Upper lobe of left lung (tissue), 6 donors: ENCODE data around the gene ARHGEF6. TPM values are rescaled to one million over a fixed set of nuclear protein-coding genes. Genes with fewer than 3 reads are reported as not detected.
"Not testable (repeated sequence)": the region's sequence is repeated elsewhere in the genome, so short reads cannot be mapped to it uniquely, and the experiment has no call there.

Experiments used
- ATAC-seq, 2 donors: fragments of 200-7000 bp; cut with Tn5 transposase; one replicate each; pipeline ENCODE4 v1.9.1; 2022; ENCODE audit warnings: mild to moderate bottlenecking in 2 of 2, moderate library complexity in 2 of 2; ENCODE audit not compliant: low FRiP score in 2 of 2
- DNase-seq, 2 donors: peaks; one replicate each; pipeline ENCODE4 v3.0.0-alpha.2; 2019 to 2020
- H3K27ac ChIP-seq, 4 donors: fragments of 200-600 bp; sonication (generic); one replicate each; pipeline ENCODE4 v1.5.1; 2016 to 2019
- H3K27me3 ChIP-seq, 4 donors: fragments of 200-600 bp; sonication (generic); one replicate each; pipeline ENCODE4 v1.5.1; 2017 to 2019
- H3K36me3 ChIP-seq, 4 donors: fragments of 200-600 bp; sonication (generic); one replicate each; pipeline ENCODE4 v1.5.1; 2016 to 2019
- H3K4me1 ChIP-seq, 4 donors: fragments of 200-600 bp; sonication (generic); one replicate each; pipeline ENCODE4 v1.5.1; 2018 to 2019
- H3K4me3 ChIP-seq, 4 donors: fragments of 200-600 bp; sonication (generic); one replicate each; pipeline ENCODE4 v1.5.1; 2017 to 2019; ENCODE audit warnings: mild to moderate bottlenecking in 2 of 4, moderate library complexity in 1 of 4
- H3K9me3 ChIP-seq, 4 donors: fragments of 200-600 bp; sonication (generic); one replicate each; pipeline ENCODE4 v1.5.1; 2018 to 2019
- CTCF ChIP-seq, 6 experiments: fragments of 450-650 bp in 4 of 6; fragments of 200-600 bp in 2 of 6; sonication (generic) in 2 of 6; IDR thresholded peaks; one replicate each; pipeline ENCODE4 v1.5.1; 2016 to 2019; ENCODE audit warnings: antibody characterized with exemption in 6 of 6
- EP300 ChIP-seq, 4 donors: sonication (generic); formaldehyde crosslinking; IDR thresholded peaks; one replicate each; pipeline ENCODE4 v1.5.1; 2017; ENCODE audit warnings: antibody characterized with exemption in 4 of 4, control low read depth in 2 of 4
- POLR2A ChIP-seq, 4 donors: fragments of 450-650 bp; IDR thresholded peaks; one replicate each; pipeline ENCODE4 v1.5.1; 2016 to 2017; ENCODE audit warnings: antibody characterized with exemption in 4 of 4, mild to moderate bottlenecking in 2 of 4
- POLR2AphosphoS5 ChIP-seq, 2 donors: sonication (generic); formaldehyde crosslinking; IDR thresholded peaks; one replicate each; pipeline ENCODE4 v1.5.1; 2017; ENCODE audit warnings: antibody characterized with exemption in 2 of 2
- WGBS, 2 donors: methylation state at CpG; one replicate each; pipeline ENCODE4 v1.1.5; 2017 to 2018; 5-methylcytosine and 5-hydroxymethylcytosine counted together
- total RNA-seq, 6 donors: library from RNA; depleted of rRNA in 4 of 6; stranded (reverse); fragments of >200 nt in 4 of 6; gene quantifications; one replicate each; pipeline versions ENCODE4 v1.1.0 to v1.2.1, GENCODE V29; 2016 to 2021
- donor health status: DM: no; HTN: no; CAD: no; lungs with moderate emphysema.
- donor health status: DM: no; HTN: yes; CAD: no; lungs with severe emphysema.

ARHGEF6 gene
- total RNA-seq, 6 donors from 2014 or later: 21.7 to 30.9 (median 27.0) TPM

GRCh38 chrX:136797787-136798186 lies 17.1 kb upstream of the ARHGEF6 start:
- Histone ChIP-seq H3K27ac (no peak overlapping the region), H3K4me1 (no peaks in the 10 kb centered on the region), H3K4me3 (no peak overlapping the region), H3K36me3 (no peaks in the 10 kb centered on the region), H3K9me3 (no peaks in the 10 kb centered on the region), H3K27me3 (no peaks in the 10 kb centered on the region)
- 52 to 53% methylated on average over 3 of the region's 3 CpGs for WGBS, 2 donors
- DNase-seq (no peak), ATAC-seq (no peak)
- TF ChIP-seq EP300 (IDR thresholded peaks at IDR 0.05): no peak
- TF ChIP-seq POLR2A (IDR thresholded peaks at IDR 0.05): no peak
- no peak for TF ChIP-seq POLR2AphosphoS5 (IDR thresholded peaks at IDR 0.05)
- TF ChIP-seq CTCF (IDR thresholded peaks at IDR 0.05): no peak

GRCh38 chrX:136795132-136795531 lies 14.4 kb upstream of the ARHGEF6 start:
- ATAC-seq, DNase-seq, H3K27me3 ChIP-seq, H3K36me3 ChIP-seq, H3K27ac ChIP-seq, H3K4me1 ChIP-seq, H3K9me3 ChIP-seq, H3K4me3 ChIP-seq: not testable (repeated sequence)
- WGBS, 2 donors: 63 to 100% methylated on average over 1 of the region's 1 CpG

GRCh38 chrX:136794660-136795059 lies 13.9 kb upstream of the ARHGEF6 start:
- H3K9me3 ChIP-seq, H3K4me1 ChIP-seq, H3K27me3 ChIP-seq, H3K4me3 ChIP-seq, ATAC-seq, DNase-seq, H3K36me3 ChIP-seq, H3K27ac ChIP-seq: not testable (repeated sequence)
- WGBS, 2 donors: 85 to 93% methylated on average over 3 of the region's 3 CpGs

GRCh38 chrX:136794080-136794479 lies 13.3 kb upstream of the ARHGEF6 start:
- TF ChIP-seq POLR2A (IDR thresholded peaks at IDR 0.05): no peak
- TF ChIP-seq CTCF (IDR thresholded peaks at IDR 0.05): no peak
- no peak for TF ChIP-seq EP300 (IDR thresholded peaks at IDR 0.05)
- no peak for TF ChIP-seq POLR2AphosphoS5 (IDR thresholded peaks at IDR 0.05)
- no peak for ATAC-seq

GRCh38 chrX:136789856-136790255 lies 9.1 kb upstream of the ARHGEF6 start:
- 41 to 46% methylated on average over 4 of the region's 4 CpGs for WGBS, 2 donors
- H3K9me3 ChIP-seq: no peaks in the 10 kb centered on the region
- ATAC-seq: no peak

More at GRCh38 chrX:136794080-136794479, 13.3 kb upstream of the ARHGEF6 start:
- Histone ChIP-seq H3K9me3 (no peaks in the 10 kb centered on the region), H3K27me3 (no peaks in the 10 kb centered on the region), H3K36me3 (no peaks in the 10 kb centered on the region), H3K4me3 (no peak overlapping the region), H3K27ac (no peak overlapping the region), H3K4me1 (no peaks in the 10 kb centered on the region)
- DNase-seq: no peak
- 33 to 73% methylated on average over 1 of the region's 1 CpG for WGBS, 2 donors

More at GRCh38 chrX:136789856-136790255, 9.1 kb upstream of the ARHGEF6 start:
- H3K4me3 ChIP-seq: no peak overlapping the region
- no peaks in the 10 kb centered on the region for H3K4me1 ChIP-seq
- H3K36me3 ChIP-seq: no peaks in the 10 kb centered on the region
- H3K27me3 ChIP-seq: no peaks in the 10 kb centered on the region
- no peak for TF ChIP-seq CTCF (IDR thresholded peaks at IDR 0.05)
- TF ChIP-seq POLR2AphosphoS5 (IDR thresholded peaks at IDR 0.05): no peak
- no peak for TF ChIP-seq POLR2A (IDR thresholded peaks at IDR 0.05)
- no peak for TF ChIP-seq EP300 (IDR thresholded peaks at IDR 0.05)
- DNase-seq: no peak
- H3K27ac ChIP-seq: no peak overlapping the region
